GM19324 (cell line): ENCODE results near the gene GNA14.
"Not testable (repeated sequence)": the region's sequence is repeated elsewhere in the genome, so short reads cannot be mapped to it uniquely, and the experiment has no call there.

Experiments
- ATAC-seq: cut with Tn5 transposase; IDR thresholded peaks from one replicate; pipeline ENCODE4 v1.9.1; 2021; ENCODE audit warnings: mild to moderate bottlenecking, moderate library complexity; ENCODE audit not compliant: unreplicated experiment, low FRiP score

GNA14 gene

DNA sequence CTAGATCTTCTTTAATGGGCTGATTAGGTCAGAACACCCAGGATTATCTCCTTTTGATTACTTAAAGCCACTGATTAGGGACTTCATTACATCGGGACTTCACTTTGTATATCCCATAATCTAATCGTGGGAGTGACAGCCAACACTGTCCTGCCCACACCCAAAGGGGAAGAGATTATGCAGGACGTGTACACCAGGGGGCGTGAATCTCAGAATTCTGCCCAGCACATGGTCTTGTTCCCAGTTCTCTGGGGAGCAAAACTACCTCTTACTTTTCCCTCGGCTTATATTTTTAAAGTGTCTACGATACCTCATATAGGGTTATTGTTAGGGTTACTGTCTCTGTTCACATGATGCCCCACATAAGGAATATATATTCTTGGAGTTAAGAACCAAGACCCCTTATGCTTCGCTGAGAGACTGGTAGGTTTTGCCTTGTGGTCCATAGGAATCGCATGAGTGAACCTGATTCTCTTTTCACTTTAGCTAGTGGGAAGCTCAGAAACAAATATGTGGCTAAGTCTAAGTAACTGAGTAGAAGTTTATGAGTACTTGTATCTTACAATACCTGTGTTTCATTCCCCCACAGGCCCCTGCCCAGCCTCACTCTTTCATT is 192.7 kb downstream of the GNA14 start:
- ATAC-seq, result no peak

GRCh38 chr9:77454663-77455062 is 193.5 kb downstream of the GNA14 start:
- ATAC-seq, result no peak

GRCh38 chr9:77453825-77454647 is 194.1 kb downstream of the GNA14 start:
- ATAC-seq, result no peak

DNA sequence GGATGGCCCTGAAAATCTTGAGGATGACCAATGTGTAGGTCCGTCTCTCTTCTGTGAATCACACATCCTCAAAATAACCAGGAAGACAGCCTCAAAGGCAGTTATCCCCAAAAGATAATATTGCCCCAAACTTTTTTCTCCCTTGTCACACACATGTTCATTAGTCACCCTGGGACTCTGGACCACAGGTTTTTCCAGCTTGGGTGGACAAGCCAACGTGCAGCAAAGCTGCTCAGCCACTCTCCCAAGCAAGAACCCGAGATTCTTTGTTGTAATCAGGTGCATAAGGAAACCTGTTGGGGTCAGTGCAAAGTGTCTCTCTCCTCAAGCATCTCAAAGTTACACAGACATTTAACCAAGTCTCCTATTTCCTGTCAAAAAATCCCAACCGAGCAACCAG is 196.6 kb downstream of the GNA14 start:
- ATAC-seq, result no peak

DNA sequence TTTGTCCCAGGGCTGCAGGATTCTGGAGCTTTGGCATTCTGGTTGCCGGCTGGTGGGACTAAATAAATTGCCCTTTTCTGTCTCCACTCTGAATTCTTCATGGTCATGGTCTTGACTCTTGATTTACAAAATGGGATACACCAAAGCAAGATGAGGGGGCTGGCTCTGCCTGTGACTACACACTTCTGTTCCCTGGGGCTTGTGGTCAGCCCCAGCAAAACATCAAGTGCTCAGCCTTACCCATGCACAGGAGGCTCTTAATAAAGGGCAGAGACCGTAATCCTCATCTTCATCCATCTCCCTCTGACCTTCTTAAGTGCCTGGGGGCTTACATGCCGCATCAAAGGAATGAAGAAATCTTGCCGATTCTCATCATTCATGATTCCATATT is 198.0 kb downstream of the GNA14 start:
- no peak for ATAC-seq

DNA sequence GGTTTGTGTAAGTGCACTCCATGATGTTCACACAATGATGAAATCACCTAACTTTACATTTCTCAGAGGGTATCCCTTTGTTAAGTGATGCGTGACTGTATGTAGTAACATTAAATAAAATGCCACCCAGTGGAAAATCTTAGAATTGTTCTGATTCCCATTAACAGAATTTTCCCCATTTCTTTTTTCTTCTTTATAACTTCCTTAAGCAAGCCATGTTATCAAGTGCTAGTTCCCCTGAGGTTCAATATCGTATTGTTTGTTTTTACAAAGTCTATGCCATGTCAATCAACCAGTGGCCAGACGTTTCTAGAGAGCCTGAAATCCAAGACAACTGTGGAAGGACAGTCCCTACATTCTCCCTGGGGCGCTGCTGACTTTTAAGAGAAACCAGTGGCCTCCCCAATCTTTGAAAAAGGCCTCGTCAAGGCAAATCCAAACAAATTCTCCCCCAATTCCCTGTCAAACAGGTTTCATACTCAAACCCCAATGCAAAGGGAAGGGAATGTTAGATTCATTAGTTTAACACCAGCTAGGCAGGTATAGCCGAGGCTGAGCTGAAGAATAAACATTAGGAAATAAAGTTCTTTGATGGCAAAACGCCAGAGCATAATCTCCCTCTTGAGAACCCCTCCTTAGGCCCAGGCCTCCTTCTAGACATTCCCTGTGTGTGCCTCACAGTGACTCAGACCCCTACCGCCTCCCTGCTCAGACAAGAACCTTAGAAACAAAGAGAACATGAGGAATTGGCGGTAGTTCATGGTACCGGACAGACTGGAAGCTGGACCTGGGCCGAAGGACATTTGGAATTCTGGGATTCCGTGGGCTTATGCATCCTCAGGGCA is 198.7 kb downstream of the GNA14 start:
- no peak for ATAC-seq

DNA sequence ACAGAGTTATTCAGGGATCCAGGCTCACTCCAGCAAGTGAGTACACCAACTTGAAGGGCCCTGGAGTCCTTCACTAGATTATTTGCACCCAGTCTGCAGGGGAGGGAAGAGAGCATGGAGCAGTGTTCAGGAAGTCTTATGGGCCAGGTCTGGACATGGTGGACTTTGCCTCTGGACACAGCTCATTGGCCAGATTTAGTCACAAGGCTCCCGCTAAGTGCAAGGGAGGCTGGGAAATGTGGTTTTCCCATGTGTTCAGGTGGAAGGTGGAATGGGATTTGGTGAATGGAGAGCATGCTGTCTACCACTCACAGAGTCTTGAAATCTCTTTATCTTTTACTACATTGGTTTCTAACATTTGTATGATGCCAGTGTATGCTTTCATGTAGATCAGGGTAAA is 200.5 kb downstream of the GNA14 start:
- no peak for ATAC-seq

GRCh38 chr9:77442436-77442835 is 205.7 kb downstream of the GNA14 start:
- no peak for ATAC-seq

DNA sequence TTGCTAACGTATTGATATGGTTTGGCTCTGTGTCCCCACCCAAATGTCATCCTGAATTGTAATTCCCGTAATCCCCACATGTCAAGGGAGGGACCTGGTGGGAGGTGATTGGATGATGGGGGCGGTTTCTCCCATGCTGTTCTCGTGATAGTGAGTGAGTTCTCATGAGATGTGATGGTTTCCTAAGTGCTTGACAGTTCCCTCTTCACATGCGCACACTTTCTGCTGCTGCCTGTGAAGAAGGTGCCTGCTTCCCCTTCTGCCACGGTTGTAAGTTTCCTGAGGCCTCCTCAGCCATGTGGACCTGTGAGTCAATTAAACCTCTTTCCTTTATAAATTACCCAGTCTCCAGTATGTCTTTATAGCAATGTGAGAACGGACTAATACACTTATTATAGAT is 207.0 kb downstream of the GNA14 start:
- not testable (repeated sequence) for ATAC-seq

GRCh38 chr9:77440057-77440456 is 208.1 kb downstream of the GNA14 start:
- no peak for ATAC-seq

DNA sequence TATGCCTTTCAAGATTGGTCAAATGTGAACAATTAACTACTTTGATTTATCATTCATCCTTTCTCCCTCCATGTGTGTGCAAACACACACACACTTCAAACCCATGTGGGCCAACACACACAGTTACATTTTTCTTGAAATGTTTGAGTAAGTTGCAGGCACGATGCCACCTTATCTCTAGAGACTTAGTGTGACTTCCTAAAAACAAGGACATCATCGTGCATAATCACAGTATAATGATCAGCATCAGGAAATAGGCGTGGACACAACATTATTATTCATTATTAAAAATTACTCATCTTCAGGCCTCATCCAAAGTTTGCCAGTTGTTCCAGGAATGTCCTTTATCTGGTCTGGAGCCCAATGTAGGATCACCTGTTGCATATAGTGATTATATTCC is 209.5 kb downstream of the GNA14 start:
- no peak for ATAC-seq

GRCh38 chr9:77435688-77436087 is 212.4 kb downstream of the GNA14 start:
- no peak for ATAC-seq

DNA sequence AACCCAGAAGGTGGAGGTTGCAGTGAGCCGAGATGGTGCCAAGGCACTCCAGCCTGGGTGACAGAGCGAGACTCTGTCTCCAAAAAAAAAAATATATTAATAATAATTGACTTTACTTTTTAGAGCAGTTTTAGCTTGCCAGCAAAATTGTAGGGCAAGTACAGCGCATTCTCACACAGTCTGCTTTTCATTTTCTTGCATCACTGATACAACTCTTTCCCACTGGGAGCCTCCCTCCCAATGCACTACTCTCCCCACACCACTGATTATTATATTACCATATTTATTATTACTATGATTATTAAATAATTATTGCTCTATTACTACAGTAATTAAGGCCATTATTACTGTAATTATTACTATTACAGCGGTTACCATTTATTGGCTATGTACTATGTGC is 212.8 kb downstream of the GNA14 start:
- no peak for ATAC-seq

DNA sequence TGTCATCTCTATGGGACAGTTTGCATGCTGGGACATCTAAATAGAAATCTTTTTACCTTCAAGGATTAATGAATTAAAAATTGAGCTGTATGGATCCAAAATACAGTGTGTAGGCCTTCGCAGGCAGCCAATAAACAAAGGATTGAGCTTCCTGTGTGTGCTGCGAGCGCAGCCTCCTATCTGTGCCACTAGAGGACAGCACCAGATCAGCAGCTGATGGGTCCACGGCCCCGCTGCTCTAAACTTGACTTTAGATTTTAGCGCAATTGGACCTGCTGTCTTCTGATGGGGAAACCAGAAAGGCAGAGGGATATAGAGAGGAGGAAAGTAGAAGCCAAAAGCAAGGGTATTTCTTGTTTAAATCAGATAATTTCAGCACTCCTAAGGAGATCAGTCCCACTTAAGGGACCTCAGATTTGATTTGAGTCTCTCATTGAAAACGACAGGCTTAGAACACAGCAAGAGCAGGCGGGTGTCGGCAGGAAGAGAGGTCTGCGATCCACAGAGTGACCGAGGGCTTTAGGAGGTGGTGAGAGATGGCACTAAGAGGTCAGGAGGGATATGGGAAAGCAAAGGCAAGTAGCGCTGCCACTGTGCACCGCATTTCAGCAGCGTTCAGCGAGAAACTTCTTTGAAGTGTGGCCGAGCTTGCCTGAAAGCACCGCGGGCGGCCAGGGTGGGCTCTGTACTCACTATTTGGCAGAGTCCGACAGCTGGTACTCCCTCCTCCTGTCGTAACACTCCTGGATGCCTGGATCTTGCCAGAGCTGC is 214.3 kb downstream of the GNA14 start:
- peak; percentile 79 for ATAC-seq

DNA sequence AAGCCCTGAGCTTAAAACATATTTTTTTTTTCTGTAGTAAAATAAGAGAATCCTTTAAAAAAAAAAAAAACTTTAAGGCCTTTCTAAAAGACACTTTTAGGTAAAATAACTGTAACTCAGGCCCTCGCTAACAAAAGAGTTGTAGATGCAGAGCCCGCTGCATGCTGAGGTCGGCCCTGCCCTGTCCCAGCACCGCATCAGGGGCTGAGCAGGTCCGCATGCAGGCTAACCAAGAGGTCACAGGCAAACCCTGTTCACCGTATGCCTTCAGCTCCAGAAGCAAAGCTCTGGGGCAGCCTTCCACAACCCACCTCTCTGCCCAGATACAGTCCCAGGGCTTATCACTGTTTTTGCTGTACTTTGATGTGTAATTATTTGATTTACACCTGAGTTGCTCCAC is 216.1 kb downstream of the GNA14 start:
- ATAC-seq, result no peak

DNA sequence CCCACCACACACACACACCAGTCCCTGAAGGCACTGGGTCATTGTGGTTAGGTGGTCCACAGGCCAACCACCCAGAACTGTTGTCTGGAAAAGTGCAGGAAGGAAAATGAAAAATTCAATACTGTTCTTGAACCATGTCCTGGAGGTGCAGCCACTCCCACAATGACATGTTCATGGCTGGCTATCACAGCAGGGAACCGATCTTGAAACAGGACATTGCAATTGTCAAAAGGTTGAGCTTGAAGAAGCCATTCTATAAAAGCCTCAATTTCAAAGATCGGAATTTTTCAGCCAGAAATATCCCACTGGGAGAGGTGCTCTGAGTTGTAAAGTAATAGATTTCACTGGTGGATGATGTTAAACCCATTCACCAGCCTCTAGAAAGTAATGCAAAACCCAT is 218.2 kb downstream of the GNA14 start:
- ATAC-seq, result no peak

GRCh38 chr9:77427256-77427927 is 220.7 kb downstream of the GNA14 start:
- no peak for ATAC-seq

GRCh38 chr9:77426712-77427111 is 221.4 kb downstream of the GNA14 start:
- ATAC-seq, result no peak

DNA sequence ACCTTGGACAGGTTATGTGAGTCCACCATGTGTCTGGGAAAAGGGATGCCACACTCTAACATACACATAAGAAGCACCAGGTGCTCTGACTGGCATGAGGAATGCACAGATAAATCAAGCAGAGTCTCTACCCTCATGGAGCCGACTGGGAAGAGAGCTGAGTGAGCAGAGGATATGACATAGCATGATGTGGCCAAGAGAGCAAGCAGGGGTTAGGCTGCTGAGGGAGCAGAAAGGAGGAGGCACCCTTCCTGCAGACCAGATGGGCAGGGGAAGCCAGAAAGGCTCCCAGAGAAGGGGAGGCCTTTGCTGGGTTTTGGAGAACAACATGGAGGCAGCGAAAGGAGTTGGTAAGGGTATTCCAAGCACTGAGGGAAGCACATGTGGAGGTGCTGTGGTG is 223.1 kb downstream of the GNA14 start:
- no peak for ATAC-seq

GRCh38 chr9:77423841-77424240 is 224.3 kb downstream of the GNA14 start:
- no peak for ATAC-seq
